Testis (tissue), 2 donors: ENCODE results near the gene UPB1.

Source experiments
- CTCF ChIP-seq, 3 experiments: fragments of 450-650 bp in 2 of 3; fragments of 200-600 bp in 1 of 3; sonication (generic) in 1 of 3; IDR thresholded peaks; one replicate each; pipeline ENCODE4 v1.5.1; 2016 to 2019; ENCODE audit warnings: antibody characterized with exemption in 3 of 3, mild to moderate bottlenecking in 2 of 3, moderate library complexity in 1 of 3
- POLR2A ChIP-seq: fragments of 450-650 bp; IDR thresholded peaks from one replicate; pipeline ENCODE4 v1.6.1; 2017; ENCODE audit warnings: antibody characterized with exemption, mild to moderate bottlenecking, moderate library complexity

GRCh38 chr22:24512043-24512442, 16.9 kb downstream of the UPB1 start:
- TF ChIP-seq CTCF (IDR thresholded peaks at IDR 0.05) (no peak), POLR2A (no peak)
